ENCODE measurements around the gene ACACA.
"Not testable (repeated sequence)": the region's sequence is repeated elsewhere in the genome, so short reads cannot be mapped to it uniquely, and the experiment has no call there.

The ACACA gene

GRCh38 chr17:37422971-37423625 lies 16.5 kb upstream of the ACACA start:
- no peak overlapping the region for H3K27ac Mint-ChIP-seq (ENCODE audit: low read depth)
- ATAC-seq (replicated peaks; ENCODE audit: extremely low read depth, poor library complexity, severe bottlenecking): no peak
- peaks cover 61% of the 10 kb centered on the region for H3K36me3 Mint-ChIP-seq (ENCODE audit: insufficient read depth)
- H3K4me1 Mint-ChIP-seq: no peaks in the 10 kb centered on the region
- H3K9me3 Mint-ChIP-seq: no peaks in the 10 kb centered on the region
- no peak for DNase-seq (ENCODE audit: low spot score in 2 of 2)
- no peaks in the 10 kb centered on the region for H3K27me3 Mint-ChIP-seq
- no peak overlapping the region for H3K4me3 Mint-ChIP-seq

DNA sequence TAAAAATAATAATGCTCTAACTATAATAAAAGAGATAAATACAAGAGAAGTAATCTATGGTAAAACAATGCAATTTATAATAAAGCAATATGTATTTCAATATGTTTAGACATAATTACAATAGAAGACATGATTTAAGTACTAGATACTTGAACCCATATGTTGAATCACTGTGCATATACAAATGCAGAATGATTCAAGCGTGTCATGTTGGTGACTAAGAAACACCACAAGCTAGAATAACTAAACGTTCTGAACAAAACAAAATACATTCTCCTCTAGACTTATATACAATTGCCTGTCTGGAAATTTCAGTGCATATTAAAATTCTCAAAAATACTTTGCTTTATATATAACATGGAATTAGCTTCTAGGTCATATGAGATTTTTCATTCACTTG lies 11.2 kb upstream of the ACACA start:
- no peak for ATAC-seq (replicated peaks; ENCODE audit: extremely low read depth, poor library complexity, severe bottlenecking)
- Mint-ChIP-seq H3K36me3 (ENCODE audit: insufficient read depth) (peaks cover 43% of the 10 kb centered on the region), H3K4me3 (no peak overlapping the region), H3K4me1 (no peaks in the 10 kb centered on the region), H3K9me3 (no peaks in the 10 kb centered on the region), H3K27me3 (no peaks in the 10 kb centered on the region), H3K27ac (ENCODE audit: low read depth) (no peak overlapping the region)
- no peak for DNase-seq (ENCODE audit: low spot score in 2 of 2)

- Mint-ChIP-seq H3K27me3 (no peaks in the 10 kb centered on the region), H3K4me1 (no peaks in the 10 kb centered on the region), H3K4me3 (no peak overlapping the region), H3K27ac (ENCODE audit: low read depth) (no peak overlapping the region), H3K9me3 (no peaks in the 10 kb centered on the region), H3K36me3 (ENCODE audit: insufficient read depth) (peaks cover 45% of the 10 kb centered on the region)
- ATAC-seq (replicated peaks; ENCODE audit: extremely low read depth, poor library complexity, severe bottlenecking) (no peak), DNase-seq (ENCODE audit: low spot score in 2 of 2) (no peak)
These were observed 7.4 kb upstream of the ACACA start for GRCh38 chr17:37413875-37414519.

GRCh38 chr17:37410357-37410756 lies 3.7 kb upstream of the ACACA start:
- no peak overlapping the region for H3K4me3 Mint-ChIP-seq
- ATAC-seq (replicated peaks; ENCODE audit: extremely low read depth, poor library complexity, severe bottlenecking): no peak
- H3K27ac Mint-ChIP-seq (ENCODE audit: low read depth): no peak overlapping the region
- no peak for DNase-seq (ENCODE audit: low spot score in 2 of 2)
- no peaks in the 10 kb centered on the region for H3K9me3 Mint-ChIP-seq
- H3K4me1 Mint-ChIP-seq: peaks cover 11% of the 10 kb centered on the region
- no peaks in the 10 kb centered on the region for H3K27me3 Mint-ChIP-seq
- peaks cover 48% of the 10 kb centered on the region for H3K36me3 Mint-ChIP-seq (ENCODE audit: insufficient read depth)

DNA sequence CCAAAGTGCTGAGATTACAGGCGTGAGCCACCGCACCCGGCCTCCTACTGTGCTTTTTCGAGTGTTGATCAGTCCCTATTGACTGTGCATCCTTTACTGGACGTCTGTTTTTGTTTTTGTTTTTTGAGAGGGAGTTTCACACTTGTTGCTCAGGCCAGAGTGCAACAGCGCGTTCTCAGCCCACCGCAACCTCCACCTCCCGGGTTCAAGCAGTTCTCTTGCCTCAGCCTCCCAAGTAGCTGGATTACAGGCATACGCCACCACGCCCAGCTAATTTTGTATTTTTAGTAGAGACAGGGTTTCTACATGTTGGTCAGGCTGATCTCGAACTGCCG lies 1.5 kb upstream of the ACACA start:
- not testable (repeated sequence) for H3K27me3 Mint-ChIP-seq; H3K9me3 Mint-ChIP-seq; ATAC-seq (replicated peaks; ENCODE audit: extremely low read depth, poor library complexity, severe bottlenecking); DNase-seq (ENCODE audit: low spot score in 2 of 2)
- Mint-ChIP-seq H3K4me1 (peaks cover 19% of the 10 kb centered on the region), H3K4me3 (peak overlapping the region; percentile 97), H3K27ac (ENCODE audit: low read depth) (peak overlapping the region; percentile 29), H3K36me3 (ENCODE audit: insufficient read depth) (peaks cover 29% of the 10 kb centered on the region)

DNA sequence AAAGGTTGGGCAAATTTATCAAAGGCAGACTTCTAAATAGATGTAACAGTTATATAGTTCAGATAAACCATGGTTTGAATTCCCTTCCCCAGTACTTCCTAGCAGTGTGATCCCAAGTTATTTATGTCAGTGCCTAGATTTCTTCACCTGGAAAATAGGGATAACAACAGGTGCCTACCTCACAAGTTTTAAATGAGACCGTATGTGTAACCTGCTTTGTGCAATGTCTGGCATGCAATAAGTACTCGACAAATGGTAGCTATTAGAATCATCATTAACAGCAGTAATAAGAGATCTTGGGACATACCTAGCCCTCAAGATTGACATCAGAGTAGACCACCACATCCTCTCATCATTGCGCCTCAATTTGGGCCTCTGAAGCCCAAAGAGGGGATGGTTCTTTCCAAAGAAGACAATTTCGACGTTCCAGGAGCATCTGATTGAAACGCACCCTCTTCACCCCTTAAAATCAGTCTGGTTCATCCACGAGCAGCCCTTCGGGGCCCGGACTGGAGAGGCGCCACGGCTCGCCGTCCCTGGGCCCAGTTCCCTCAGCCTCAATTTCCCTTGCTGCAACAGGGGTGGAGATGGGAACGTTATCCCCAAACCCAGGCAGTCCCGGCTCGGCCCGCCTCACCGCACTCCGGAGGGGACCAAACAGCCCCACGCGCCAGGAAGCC lies 541 bp downstream of the ACACA start:
- DNase-seq (ENCODE audit: low spot score in 2 of 2) (no peak), ATAC-seq (replicated peaks; ENCODE audit: extremely low read depth, poor library complexity, severe bottlenecking) (peak; percentile 37)
- Mint-ChIP-seq H3K27ac (ENCODE audit: low read depth) (peak overlapping the region; percentile 92), H3K27me3 (no peaks in the 10 kb centered on the region), H3K36me3 (ENCODE audit: insufficient read depth) (peaks cover 10% of the 10 kb centered on the region), H3K4me3 (peak overlapping the region; percentile 97), H3K4me1 (peaks cover 25% of the 10 kb centered on the region), H3K9me3 (no peaks in the 10 kb centered on the region)

GRCh38 chr17:37405522-37405921 lies 1.1 kb downstream of the ACACA start:
- H3K27ac Mint-ChIP-seq (ENCODE audit: low read depth); H3K36me3 Mint-ChIP-seq (ENCODE audit: insufficient read depth); ATAC-seq (replicated peaks; ENCODE audit: extremely low read depth, poor library complexity, severe bottlenecking); H3K27me3 Mint-ChIP-seq; H3K9me3 Mint-ChIP-seq; DNase-seq (ENCODE audit: low spot score in 2 of 2): not testable (repeated sequence)
- H3K4me1 Mint-ChIP-seq: peaks cover 25% of the 10 kb centered on the region
- peak overlapping the region; percentile 97 for H3K4me3 Mint-ChIP-seq

DNA sequence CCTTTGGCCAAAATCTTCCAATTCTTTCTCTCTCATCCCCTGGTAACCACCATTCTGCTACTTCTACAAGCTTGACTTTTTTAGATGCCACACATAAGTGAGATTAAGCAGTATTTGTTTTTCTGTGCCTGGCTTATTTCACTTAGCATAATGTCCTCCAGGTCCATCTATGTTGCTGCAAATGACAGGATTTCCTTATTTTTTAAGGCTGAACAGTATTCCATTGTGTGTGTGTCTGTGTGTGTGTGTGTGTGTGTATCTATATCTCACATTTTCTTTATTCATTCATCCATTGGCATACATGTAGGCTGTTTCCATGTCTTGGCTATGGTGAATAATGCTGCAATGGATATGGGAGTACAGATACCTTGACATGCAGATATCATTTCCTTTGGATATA lies 6.1 kb downstream of the ACACA start:
- Mint-ChIP-seq H3K9me3 (no peaks in the 10 kb centered on the region), H3K4me3 (no peak overlapping the region), H3K27me3 (no peaks in the 10 kb centered on the region), H3K27ac (ENCODE audit: low read depth) (no peak overlapping the region), H3K4me1 (peaks cover 20% of the 10 kb centered on the region), H3K36me3 (ENCODE audit: insufficient read depth) (no peaks in the 10 kb centered on the region)
- DNase-seq (ENCODE audit: low spot score in 2 of 2) (no peak), ATAC-seq (replicated peaks; ENCODE audit: extremely low read depth, poor library complexity, severe bottlenecking) (no peak)

DNA sequence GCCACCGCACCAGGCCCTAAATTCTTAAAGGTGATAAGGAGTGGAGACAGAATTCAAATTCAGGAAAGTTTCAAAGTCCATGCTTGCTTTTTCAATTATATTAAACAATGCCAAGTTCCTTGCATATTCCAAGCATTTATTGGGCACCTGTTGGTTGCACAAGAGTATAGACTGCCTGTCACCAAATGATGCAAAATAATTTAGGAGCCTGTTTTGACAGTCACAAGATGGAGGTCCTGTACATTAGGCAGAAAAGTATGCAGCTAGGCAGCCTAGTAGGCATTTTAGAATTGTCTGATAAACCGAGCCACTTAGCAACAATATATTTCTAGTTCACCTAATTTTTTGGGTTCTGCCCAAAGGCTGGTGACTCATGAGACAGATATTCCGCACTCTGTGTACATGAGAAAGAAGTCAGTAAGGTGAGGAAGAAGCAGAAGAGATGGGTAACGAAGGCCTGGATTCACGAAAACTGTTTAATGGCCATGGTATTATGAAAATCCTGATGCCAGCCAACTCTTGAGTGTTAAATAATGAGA lies 7.3 kb downstream of the ACACA start:
- H3K9me3 Mint-ChIP-seq: no peaks in the 10 kb centered on the region
- ATAC-seq (replicated peaks; ENCODE audit: extremely low read depth, poor library complexity, severe bottlenecking): no peak
- no peak overlapping the region for H3K4me3 Mint-ChIP-seq
- DNase-seq (ENCODE audit: low spot score in 2 of 2): no peak
- no peaks in the 10 kb centered on the region for H3K36me3 Mint-ChIP-seq (ENCODE audit: insufficient read depth)
- no peak overlapping the region for H3K27ac Mint-ChIP-seq (ENCODE audit: low read depth)
- no peaks in the 10 kb centered on the region for H3K27me3 Mint-ChIP-seq
- H3K4me1 Mint-ChIP-seq: peaks cover 11% of the 10 kb centered on the region

DNA sequence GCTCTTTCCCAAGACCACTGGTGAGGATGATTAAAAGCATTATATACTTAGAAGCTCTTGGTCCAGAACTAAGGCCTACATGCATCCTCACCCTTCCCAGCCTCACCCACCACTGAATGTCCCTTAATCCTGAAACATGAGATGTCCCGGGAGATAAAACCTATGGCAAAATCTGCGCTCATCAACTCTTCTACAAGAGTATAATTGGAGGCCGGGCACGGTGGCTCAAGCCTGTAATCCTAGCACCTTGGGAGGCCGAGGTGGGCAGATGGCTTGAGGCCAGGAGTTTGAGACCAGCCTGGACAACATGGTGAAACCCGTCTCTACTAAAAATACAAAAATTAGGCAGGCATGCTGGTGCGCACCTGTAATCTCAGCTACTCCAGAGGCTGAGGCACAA lies 13.3 kb downstream of the ACACA start:
- no peaks in the 10 kb centered on the region for H3K9me3 Mint-ChIP-seq
- no peak overlapping the region for H3K27ac Mint-ChIP-seq (ENCODE audit: low read depth)
- no peaks in the 10 kb centered on the region for H3K27me3 Mint-ChIP-seq
- ATAC-seq (replicated peaks; ENCODE audit: extremely low read depth, poor library complexity, severe bottlenecking) (no peak), DNase-seq (ENCODE audit: low spot score in 2 of 2) (no peak)
- no peak overlapping the region for H3K4me3 Mint-ChIP-seq
- H3K4me1 Mint-ChIP-seq: peaks cover 18% of the 10 kb centered on the region
- peaks cover 2% of the 10 kb centered on the region for H3K36me3 Mint-ChIP-seq (ENCODE audit: insufficient read depth)

DNA sequence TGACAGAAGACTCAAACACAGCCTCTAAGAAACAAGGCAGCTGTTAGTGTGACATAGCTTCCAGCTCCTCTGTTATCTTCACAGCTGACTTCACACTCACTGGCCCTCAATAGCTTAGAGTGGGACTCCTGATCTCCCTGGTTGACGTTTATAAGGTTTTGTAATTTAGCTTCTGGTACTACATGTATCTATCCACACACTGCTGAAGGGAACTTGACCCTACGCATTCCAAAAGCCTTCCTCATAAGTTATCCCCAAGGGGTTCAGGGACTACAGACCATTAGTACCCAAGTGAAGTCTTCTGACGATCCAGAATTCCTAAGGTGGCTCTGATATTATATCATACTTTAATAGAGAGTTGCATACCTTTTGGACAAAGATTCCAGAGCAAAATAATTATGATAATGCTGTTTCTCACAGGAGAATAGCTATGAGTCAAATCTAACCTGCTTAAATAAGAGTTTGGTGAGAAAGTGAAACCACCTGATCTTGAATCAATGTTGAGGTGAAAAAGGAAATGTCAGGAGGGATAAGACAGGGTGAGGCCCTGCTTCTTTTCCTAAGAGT lies 14.5 kb downstream of the ACACA start:
- DNase-seq (ENCODE audit: low spot score in 2 of 2): no peak
- no peak for ATAC-seq (replicated peaks; ENCODE audit: extremely low read depth, poor library complexity, severe bottlenecking)
- Mint-ChIP-seq H3K36me3 (ENCODE audit: insufficient read depth) (peaks cover 2% of the 10 kb centered on the region), H3K4me1 (peaks cover 13% of the 10 kb centered on the region), H3K27ac (ENCODE audit: low read depth) (no peak overlapping the region), H3K4me3 (no peak overlapping the region), H3K9me3 (no peaks in the 10 kb centered on the region), H3K27me3 (no peaks in the 10 kb centered on the region)

DNA sequence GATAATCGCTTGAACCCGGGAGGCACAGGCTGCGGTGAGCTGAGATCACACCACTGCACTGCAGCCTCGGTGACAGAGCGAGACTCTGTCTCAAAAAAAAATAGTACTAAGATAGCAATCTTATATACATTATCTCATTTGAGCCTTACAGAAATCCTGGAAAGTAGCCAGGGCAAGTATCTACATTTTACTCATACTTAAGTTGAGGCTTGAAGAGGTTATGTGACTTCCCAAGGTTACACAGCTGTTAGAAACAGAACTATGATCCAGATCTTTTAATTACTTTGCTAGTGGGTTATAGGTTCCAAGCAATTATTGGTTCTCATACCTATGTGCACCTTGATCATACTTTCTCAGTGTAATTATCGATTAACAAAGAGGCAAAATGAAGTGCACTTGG lies 15.5 kb downstream of the ACACA start:
- Mint-ChIP-seq H3K27ac (ENCODE audit: low read depth) (no peak overlapping the region), H3K4me3 (no peak overlapping the region), H3K9me3 (no peaks in the 10 kb centered on the region), H3K4me1 (peaks cover 13% of the 10 kb centered on the region), H3K36me3 (ENCODE audit: insufficient read depth) (peaks cover 2% of the 10 kb centered on the region), H3K27me3 (no peaks in the 10 kb centered on the region)
- DNase-seq (ENCODE audit: low spot score in 2 of 2) (no peak), ATAC-seq (replicated peaks; ENCODE audit: extremely low read depth, poor library complexity, severe bottlenecking) (no peak)

DNA sequence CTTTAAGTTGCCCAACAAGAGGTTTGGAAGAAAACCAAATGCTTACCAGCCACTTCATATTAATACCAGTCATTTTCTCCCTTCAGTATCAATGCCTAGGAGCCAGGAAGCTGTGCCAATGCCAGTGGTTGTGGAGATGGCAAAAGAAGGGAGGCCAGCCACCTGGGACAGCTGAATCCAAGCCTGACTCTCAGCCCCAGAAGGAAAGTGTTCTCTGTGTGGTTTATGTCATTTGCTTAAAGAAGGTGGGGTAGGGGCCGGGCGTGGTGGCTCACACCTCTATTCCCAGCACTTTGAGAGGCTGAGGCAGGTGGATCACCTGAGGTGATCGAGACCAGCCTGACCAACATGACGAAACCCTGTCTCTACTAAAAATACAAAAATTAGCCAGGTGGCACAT lies 17.5 kb downstream of the ACACA start:
- Mint-ChIP-seq H3K27ac (ENCODE audit: low read depth) (no peak overlapping the region), H3K4me3 (no peak overlapping the region), H3K36me3 (ENCODE audit: insufficient read depth) (peaks cover 2% of the 10 kb centered on the region), H3K9me3 (no peaks in the 10 kb centered on the region), H3K27me3 (no peaks in the 10 kb centered on the region), H3K4me1 (peaks cover 13% of the 10 kb centered on the region)
- DNase-seq (ENCODE audit: low spot score in 2 of 2): no peak
- no peak for ATAC-seq (replicated peaks; ENCODE audit: extremely low read depth, poor library complexity, severe bottlenecking)

Measured in central memory CD8-positive, alpha-beta T cell (primary cell).